GM18951 (cell line): ENCODE results near the gene PCCA.
"Not testable (repeated sequence)": the region's sequence is repeated elsewhere in the genome, so short reads cannot be mapped to it uniquely, and the experiment has no call there.

Experiments
- POLR2A ChIP-seq: IDR thresholded peaks from 4 replicates; pipeline ENCODE4 v1.6.1; 2011; ENCODE audit warnings: mild to moderate bottlenecking; ENCODE audit not compliant: insufficient read length, insufficient read depth; ENCODE audit errors: extremely low read depth
- in situ Hi-C: fragments of 300-500 bp; cut with MboI; formaldehyde crosslinking; loops from one replicate; pipeline ENCODE4 v1.12.0; 2022; ENCODE audit warnings: low sequenced_read_pairs, mixed read lengths, inconsistent platforms; ENCODE audit not compliant: unreplicated experiment

The PCCA gene

GRCh38 chr13:100314132-100314910 is 225.4 kb downstream of the PCCA start:
- TF ChIP-seq POLR2A, result no peak
- in situ Hi-C loops, result no loop called here

DNA sequence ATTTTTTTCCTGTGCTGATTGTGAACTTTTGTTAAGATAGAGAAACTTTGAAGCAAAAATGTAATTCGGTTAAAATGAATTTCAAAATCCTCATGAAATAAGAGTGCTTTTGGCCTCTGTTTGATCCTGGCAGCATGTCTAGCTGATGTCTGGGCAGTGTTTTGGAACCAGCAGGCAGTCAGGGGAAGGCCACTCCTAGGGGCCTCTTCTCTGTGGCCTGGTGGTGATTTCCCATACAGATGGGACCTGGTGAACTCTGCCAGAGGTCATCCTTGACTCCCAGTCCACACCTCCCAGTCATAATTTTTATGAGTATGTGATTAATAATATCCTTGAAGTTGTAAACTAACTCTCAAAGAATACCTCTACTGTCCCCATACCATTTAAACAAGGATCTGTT is 226.6 kb downstream of the PCCA start:
- no peak for TF ChIP-seq POLR2A
- in situ Hi-C loops, result no loop called here

GRCh38 chr13:100318473-100318872 is 229.6 kb downstream of the PCCA start:
- in situ Hi-C loops, result not testable (repeated sequence)

- no peak for TF ChIP-seq POLR2A
- in situ Hi-C loops, result no loop called here
Observed at GRCh38 chr13:100323937-100324336, 235.0 kb downstream of the PCCA start.

GRCh38 chr13:100330662-100331061 is 241.8 kb downstream of the PCCA start:
- in situ Hi-C loops, result no loop called here
- no peak for TF ChIP-seq POLR2A

GRCh38 chr13:100333141-100333540 is 244.2 kb downstream of the PCCA start:
- in situ Hi-C loops, result no loop called here
- no peak for TF ChIP-seq POLR2A

GRCh38 chr13:100334214-100334613 is 245.3 kb downstream of the PCCA start:
- TF ChIP-seq POLR2A, result no peak
- in situ Hi-C loops, result no loop called here

GRCh38 chr13:100336795-100337516 is 248.1 kb downstream of the PCCA start:
- no peak for TF ChIP-seq POLR2A
- in situ Hi-C loops, result no loop called here

DNA sequence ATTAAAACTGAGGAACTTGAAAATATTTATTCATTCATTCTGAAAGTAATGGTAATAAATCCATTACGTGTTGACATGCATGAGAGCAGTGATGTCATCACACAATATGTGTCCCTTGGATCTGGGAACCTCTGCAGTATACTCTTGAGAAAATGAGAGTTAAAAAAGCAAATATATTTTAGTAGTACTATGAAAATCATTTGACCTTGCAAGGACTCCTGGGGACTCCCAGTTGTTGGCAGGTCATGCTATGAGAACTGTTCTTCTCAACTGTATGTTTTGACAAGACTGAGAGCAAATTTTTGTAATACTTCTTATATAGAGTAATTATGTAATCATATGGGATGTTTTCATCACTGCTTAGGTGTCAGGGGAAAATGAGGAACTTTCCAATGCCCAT is 249.4 kb downstream of the PCCA start:
- in situ Hi-C loops, result no loop called here
- no peak for TF ChIP-seq POLR2A

- no peak for TF ChIP-seq POLR2A
Observed at GRCh38 chr13:100339411-100339940, 250.6 kb downstream of the PCCA start.

DNA sequence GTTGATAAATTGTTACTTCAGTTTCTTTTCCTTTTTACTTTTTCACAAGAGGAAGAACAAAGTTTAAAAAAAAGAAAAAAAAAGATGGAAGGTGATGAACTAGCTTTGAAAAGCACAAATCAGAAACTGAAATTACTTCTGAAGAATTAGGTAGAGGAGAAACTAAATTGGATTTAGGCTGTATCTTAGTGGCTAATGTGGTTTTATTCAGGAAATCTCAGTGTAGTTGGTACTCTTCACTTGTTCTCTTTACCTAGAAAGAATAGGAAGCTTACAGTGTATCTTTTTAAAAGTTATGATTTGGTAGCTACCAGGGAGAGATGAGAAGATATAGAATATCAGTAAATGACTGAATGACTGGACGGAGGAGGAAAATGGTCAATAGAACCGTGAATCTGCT is 252.0 kb downstream of the PCCA start:
- no peak for TF ChIP-seq POLR2A
- in situ Hi-C loops, result no loop called here

More at GRCh38 chr13:100339411-100339940, 250.6 kb downstream of the PCCA start:
- in situ Hi-C loops, result no loop called here

GRCh38 chr13:100341327-100341726 is 252.4 kb downstream of the PCCA start:
- in situ Hi-C loops, result no loop called here
- no peak for TF ChIP-seq POLR2A

- in situ Hi-C loops, result no loop called here
- TF ChIP-seq POLR2A, result no peak
Observed at GRCh38 chr13:100344544-100344943, 255.7 kb downstream of the PCCA start.

GRCh38 chr13:100347968-100348367 is 259.1 kb downstream of the PCCA start:
- no peak for TF ChIP-seq POLR2A

More at GRCh38 chr13:100347968-100348367, 259.1 kb downstream of the PCCA start:
- in situ Hi-C loops, result no loop called here
